Type B pancreatic cell (in vitro differentiated cells): ENCODE results near the gene SEC61A1. TPM values are rescaled to one million over a fixed set of nuclear protein-coding genes. Genes with fewer than 3 reads are reported as not detected.

Experiments
- DNase-seq: peaks from one replicate; pipeline ENCODE4 v3.0.0; 2021; ENCODE audit warnings: mixed read lengths; ENCODE audit not compliant: unreplicated experiment; ENCODE audit errors: extremely low spot score
- H3K27ac Mint-ChIP-seq: 2 replicates; pipeline ENCODE4 v1.8.0; 2021; ENCODE audit warnings: mild to moderate bottlenecking, mixed read lengths
- H3K27me3 Mint-ChIP-seq: 2 replicates; pipeline ENCODE4 v1.8.0; 2021; ENCODE audit warnings: mixed read lengths
- H3K36me3 Mint-ChIP-seq: 2 replicates; pipeline ENCODE4 v1.8.0; 2021; ENCODE audit warnings: mixed read lengths
- H3K4me1 Mint-ChIP-seq: one replicate; pipeline ENCODE4 v1.8.0; 2021; ENCODE audit warnings: mixed read lengths; ENCODE audit not compliant: unreplicated experiment
- H3K4me3 Mint-ChIP-seq: 2 replicates; pipeline ENCODE4 v1.8.0; 2021; ENCODE audit warnings: mild to moderate bottlenecking, mixed read lengths
- H3K9me3 Mint-ChIP-seq: 2 replicates; pipeline ENCODE4 v1.8.0; 2021; ENCODE audit warnings: mixed read lengths
- total RNA-seq: library from RNA; stranded (reverse); gene quantifications from 2 replicates; pipeline ENCODE4 v1.2.1, GENCODE V29; 2021; ENCODE audit warnings: low replicate concordance
- TF ChIP-seq, protein P1 (sequence below): fragments of 200-600 bp; sonication (generic); conservative IDR thresholded peaks from 2 replicates; pipeline ENCODE4 v1.5.0; 2021; ENCODE audit warnings: antibody characterized with exemption, mild to moderate bottlenecking

SEC61A1 gene
- total RNA-seq, 1 donor from 2014 or later: 207 TPM

DNA sequence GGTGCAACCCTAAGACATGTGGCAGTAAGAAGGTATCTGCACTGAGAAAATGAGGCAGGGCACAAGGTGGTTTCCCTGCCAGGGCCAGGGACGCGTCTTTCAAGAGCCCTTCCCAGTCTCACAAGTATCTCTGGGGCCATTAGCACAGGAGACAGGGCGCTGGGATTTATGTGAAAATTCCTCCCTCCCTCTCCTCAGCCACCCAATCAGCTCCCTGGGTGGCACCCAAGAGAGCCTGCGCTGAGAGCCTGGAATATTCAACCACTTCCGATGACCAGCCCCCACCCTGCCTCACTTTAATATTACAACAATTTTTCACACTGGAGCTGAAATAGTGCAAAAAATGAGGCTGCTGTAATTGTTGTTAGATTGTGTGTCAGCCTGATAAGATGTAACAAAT lies 26.1 kb downstream of the SEC61A1 start:
- no peaks in the 10 kb centered on the region for H3K27me3 Mint-ChIP-seq
- TF ChIP-seq, protein P1, sequence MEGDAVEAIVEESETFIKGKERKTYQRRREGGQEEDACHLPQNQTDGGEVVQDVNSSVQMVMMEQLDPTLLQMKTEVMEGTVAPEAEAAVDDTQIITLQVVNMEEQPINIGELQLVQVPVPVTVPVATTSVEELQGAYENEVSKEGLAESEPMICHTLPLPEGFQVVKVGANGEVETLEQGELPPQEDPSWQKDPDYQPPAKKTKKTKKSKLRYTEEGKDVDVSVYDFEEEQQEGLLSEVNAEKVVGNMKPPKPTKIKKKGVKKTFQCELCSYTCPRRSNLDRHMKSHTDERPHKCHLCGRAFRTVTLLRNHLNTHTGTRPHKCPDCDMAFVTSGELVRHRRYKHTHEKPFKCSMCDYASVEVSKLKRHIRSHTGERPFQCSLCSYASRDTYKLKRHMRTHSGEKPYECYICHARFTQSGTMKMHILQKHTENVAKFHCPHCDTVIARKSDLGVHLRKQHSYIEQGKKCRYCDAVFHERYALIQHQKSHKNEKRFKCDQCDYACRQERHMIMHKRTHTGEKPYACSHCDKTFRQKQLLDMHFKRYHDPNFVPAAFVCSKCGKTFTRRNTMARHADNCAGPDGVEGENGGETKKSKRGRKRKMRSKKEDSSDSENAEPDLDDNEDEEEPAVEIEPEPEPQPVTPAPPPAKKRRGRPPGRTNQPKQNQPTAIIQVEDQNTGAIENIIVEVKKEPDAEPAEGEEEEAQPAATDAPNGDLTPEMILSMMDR: no peak
- peaks cover 14% of the 10 kb centered on the region for H3K4me1 Mint-ChIP-seq
- no peak overlapping the region for H3K4me3 Mint-ChIP-seq
- H3K36me3 Mint-ChIP-seq: peaks cover 15% of the 10 kb centered on the region
- DNase-seq: no peak
- no peaks in the 10 kb centered on the region for H3K9me3 Mint-ChIP-seq
- H3K27ac Mint-ChIP-seq: no peak overlapping the region

DNA sequence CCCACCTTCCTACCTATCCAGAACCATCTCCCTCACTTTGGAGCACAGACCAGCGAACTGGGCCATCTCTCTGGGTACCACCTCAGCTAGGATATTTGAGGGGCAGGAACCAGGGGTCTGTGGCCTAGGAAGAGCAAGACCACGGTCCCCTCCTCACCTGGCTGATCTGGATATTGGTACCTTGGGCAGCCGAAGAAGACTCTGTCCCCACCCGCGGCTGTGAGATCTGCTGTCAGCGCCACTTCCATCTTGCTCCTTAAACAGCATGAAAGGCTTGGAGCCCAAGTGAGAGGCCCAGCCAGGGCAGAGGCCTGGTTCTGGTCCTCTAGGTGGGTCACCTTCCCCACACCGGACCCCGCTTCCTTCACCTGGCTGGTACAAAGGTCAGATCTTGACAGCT lies 26.6 kb downstream of the SEC61A1 start:
- TF ChIP-seq, protein P1: no peak
- H3K36me3 Mint-ChIP-seq: peaks cover 15% of the 10 kb centered on the region
- H3K4me1 Mint-ChIP-seq: peaks cover 14% of the 10 kb centered on the region
- no peak overlapping the region for H3K4me3 Mint-ChIP-seq
- H3K27me3 Mint-ChIP-seq: no peaks in the 10 kb centered on the region
- no peaks in the 10 kb centered on the region for H3K9me3 Mint-ChIP-seq
- H3K27ac Mint-ChIP-seq: no peak overlapping the region
- no peak for DNase-seq

DNA sequence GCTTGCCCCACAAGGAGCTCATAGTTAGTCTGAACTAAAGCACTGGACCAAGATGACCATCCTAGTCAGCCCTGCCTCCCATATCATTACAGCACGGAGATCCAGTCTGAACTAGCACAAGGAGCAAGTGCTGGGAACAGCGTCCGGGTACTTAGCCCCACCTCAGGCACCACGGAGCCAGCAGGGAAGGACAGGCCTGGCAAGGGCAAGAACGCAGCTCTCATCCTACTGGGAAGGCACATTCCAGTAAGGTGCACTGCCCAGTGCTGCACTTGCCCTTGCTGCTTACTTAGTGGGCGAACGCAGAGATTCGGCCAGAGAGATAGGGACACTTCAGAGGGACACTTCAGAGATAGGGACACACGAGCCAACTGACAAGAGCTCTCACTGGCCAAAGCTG lies 27.6 kb downstream of the SEC61A1 start:
- Mint-ChIP-seq H3K36me3 (peaks cover 15% of the 10 kb centered on the region), H3K27ac (no peak overlapping the region), H3K4me1 (peaks cover 13% of the 10 kb centered on the region), H3K9me3 (no peaks in the 10 kb centered on the region), H3K4me3 (no peak overlapping the region), H3K27me3 (no peaks in the 10 kb centered on the region)
- TF ChIP-seq, protein P1: no peak
- no peak for DNase-seq

DNA sequence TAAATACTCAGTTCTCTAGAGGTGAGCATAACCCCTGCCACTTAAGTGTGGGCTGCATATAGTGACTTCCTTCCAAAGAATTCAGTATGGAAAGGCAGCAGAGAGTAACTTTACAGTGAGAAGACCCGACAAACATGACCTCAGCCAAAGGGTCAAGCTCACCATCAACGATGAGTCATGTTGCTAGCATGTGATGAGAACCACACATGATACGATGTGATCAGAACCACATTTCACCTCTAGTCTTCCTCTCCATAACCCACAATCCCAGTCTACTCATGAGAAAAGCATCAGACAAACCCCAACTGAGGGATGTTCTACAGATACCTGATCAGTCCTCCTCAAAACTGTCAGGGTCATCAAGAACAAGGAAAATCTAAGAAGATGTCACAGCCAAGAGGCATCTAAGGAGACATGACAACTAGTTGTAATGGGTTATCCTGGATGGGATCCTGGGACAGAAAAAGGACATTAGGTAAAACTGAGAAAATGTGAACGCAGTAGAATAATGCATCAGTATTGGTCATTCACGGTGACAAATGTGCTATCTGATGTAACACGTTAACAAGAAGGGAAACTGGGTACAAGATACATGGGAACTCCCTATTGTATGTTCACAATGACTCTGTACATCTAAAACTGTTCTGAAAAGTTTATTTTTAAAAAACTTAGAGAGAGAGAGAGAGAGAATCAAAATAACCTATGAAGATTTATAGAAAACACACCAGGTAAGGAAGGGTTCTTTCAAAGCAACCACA lies 28.3 kb downstream of the SEC61A1 start:
- H3K9me3 Mint-ChIP-seq: no peaks in the 10 kb centered on the region
- peaks cover 6% of the 10 kb centered on the region for H3K4me1 Mint-ChIP-seq
- peaks cover 15% of the 10 kb centered on the region for H3K36me3 Mint-ChIP-seq
- H3K27ac Mint-ChIP-seq: no peak overlapping the region
- H3K4me3 Mint-ChIP-seq: no peak overlapping the region
- no peak for DNase-seq
- no peaks in the 10 kb centered on the region for H3K27me3 Mint-ChIP-seq
- TF ChIP-seq, protein P1: no peak

DNA sequence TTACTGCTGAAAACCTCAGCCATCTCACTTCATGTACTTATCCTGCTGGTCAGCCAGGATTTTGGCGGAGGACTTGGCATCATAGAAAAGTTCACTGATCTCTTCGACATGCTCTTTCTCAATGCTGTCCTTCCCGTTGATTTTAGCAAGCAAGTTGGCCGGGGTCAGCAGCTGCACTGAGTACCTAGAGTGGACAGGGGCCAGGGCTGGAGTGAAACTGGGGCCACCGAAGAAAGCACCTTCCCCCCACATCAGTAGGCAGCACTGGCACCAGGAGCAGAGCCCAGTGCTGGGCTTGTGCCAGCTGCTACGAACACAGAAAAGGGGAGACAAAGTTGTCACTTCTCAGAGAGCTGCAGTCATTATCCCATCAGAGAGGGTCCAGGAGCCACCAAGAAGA lies 29.0 kb downstream of the SEC61A1 start:
- H3K9me3 Mint-ChIP-seq: no peaks in the 10 kb centered on the region
- DNase-seq: no peak

More for the DNA sequence above, 29.0 kb downstream of the SEC61A1 start:
- no peaks in the 10 kb centered on the region for H3K27me3 Mint-ChIP-seq
- no peak overlapping the region for H3K27ac Mint-ChIP-seq
- H3K36me3 Mint-ChIP-seq: peaks cover 15% of the 10 kb centered on the region
- H3K4me1 Mint-ChIP-seq: peaks cover 6% of the 10 kb centered on the region
- H3K4me3 Mint-ChIP-seq: no peak overlapping the region
- TF ChIP-seq, protein P1: no peak
